Renal cortex interstitium (tissue), 11 donors: Measurements from ENCODE around the gene AKR1C2. TPM values are rescaled to one million over a fixed set of nuclear protein-coding genes. Genes with fewer than 3 reads are reported as not detected.
"Not testable (repeated sequence)": the region's sequence is repeated elsewhere in the genome, so short reads cannot be mapped to it uniquely, and the experiment has no call there.

Source experiments
- DNase-seq, 11 donors: peaks; one replicate each; pipeline ENCODE4 v3.0.0-alpha.2; 2013; ENCODE audit warnings: low read depth in 9 of 11, low spot score in 4 of 11; ENCODE audit errors: extremely low read depth in 1 of 11
- polyA plus RNA-seq, 3 donors: library from polyadenylated mRNA; unstranded; fragments of 120-200 nt; gene quantifications; one replicate each; pipeline ENCODE4 v1.2.1, GENCODE V29; 2013; ENCODE audit not compliant: insufficient read length in 3 of 3

Gene AKR1C2
- polyA plus RNA-seq, 3 donors, result 4.7 to 10.3 (median 7.5) TPM

DNA sequence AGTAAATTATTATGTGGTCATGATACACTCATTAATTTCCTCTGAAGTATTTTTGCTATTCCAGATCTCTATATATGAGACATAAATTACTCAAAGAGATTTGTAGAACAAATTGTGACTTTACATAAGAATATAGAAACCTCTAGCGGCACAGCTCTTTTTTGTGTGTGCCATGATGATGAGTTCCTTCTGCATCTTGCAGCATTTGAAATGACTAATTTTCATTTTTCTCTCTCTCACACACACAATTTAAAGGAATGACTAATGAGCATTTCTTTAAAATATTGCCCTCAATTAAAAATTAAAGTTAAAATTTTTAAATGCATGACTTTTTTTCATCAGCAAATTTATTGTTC, 351 bp upstream of the AKR1C2 start:
- not testable (repeated sequence) for DNase-seq

- no peak for DNase-seq
Observed at GRCh38 chr10:5002013-5002727, 1.5 kb downstream of the AKR1C2 start.

DNA sequence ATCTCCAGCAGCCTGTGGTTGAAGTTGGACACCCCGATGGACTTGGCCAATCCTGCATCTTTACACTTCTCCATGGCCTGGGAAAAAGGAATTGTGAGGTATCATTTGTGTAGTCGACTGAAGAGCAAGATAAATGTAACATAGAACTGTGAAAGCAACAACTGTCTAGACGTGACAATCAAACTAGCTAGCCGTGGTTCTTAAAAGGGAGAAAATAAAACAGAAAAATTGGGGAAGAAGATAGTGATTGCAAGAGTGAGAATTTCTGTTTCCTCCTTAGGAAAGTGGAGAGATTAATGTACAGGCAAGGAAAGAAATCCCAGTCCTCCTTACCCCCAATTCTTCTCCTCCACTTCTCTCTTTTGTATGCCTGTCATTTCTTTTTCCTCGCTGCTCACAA, 5.0 kb downstream of the AKR1C2 start:
- DNase-seq, result no peak

DNA sequence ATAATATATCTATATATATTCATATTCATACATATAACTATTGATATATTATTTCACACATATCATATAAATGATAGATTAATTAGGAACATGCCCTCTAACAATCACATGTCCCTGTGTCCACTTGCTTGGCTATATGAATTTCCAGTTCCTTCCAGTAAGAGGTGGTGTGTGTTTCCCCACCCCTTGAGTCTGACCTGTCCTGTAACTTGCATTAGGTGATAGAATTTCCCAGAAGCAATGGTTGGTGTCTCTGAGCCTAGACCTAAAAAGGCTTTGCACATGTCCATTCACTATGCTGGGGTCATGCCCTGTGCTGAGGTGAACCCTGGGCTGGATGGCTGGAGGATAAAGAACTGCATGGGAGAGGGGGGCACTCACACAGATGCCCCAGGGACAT, 9.4 kb downstream of the AKR1C2 start:
- not testable (repeated sequence) for DNase-seq

- not testable (repeated sequence) for DNase-seq
Observed at GRCh38 chr10:4992564-4992963, 11.1 kb downstream of the AKR1C2 start.

- not testable (repeated sequence) for DNase-seq
Observed at GRCh38 chr10:4991463-4991862, 12.2 kb downstream of the AKR1C2 start.

DNA sequence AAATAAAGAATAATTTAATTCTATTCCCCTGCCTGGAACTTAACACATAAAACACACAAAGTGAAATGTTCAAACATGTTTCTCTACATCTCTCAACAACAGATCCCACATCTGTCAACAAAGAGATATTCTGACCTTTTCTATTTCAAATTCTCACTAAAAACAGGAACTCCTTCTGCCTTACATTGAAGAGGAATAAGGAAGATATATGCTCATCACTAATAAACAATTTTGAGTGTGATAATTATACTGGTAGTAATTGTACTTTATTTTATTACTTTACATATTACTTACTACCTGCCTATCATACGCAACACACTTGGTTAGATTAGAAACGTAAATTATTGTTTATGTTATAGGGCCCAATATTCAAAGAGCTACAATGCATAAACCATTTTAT, 13.4 kb downstream of the AKR1C2 start:
- DNase-seq, result no peak

DNA sequence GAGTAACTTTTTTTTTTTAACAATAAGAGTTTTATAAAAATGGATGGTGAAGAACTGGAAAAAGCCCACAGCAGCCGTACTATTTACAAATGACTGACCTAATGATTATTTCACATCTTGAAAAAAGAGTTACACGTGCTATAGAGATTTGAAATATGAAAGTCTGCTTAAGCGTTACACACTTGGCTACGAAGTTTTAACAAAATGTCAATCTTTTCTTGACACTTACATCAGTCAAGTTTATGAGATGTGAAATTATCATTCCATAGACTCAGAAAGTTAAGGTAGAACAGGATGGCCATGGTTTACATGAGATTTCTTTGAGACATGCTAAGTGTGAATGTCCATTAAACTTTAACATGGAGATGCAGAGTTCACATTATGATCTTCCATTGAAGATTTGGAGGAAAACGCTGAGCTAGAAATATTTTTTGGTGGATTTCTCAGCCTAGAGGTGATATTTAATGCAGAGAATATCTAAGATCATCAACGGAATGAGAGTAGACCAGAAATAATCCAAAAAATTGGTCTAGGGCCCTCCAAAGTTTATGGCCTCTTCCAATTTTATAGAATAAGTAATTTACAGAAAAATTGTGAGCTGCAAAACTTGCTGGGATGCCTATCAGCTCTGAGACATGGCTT, 15.5 kb downstream of the AKR1C2 start:
- not testable (repeated sequence) for DNase-seq

- no peak for DNase-seq
Observed at GRCh38 chr10:4984971-4985594, 18.6 kb downstream of the AKR1C2 start.

DNA sequence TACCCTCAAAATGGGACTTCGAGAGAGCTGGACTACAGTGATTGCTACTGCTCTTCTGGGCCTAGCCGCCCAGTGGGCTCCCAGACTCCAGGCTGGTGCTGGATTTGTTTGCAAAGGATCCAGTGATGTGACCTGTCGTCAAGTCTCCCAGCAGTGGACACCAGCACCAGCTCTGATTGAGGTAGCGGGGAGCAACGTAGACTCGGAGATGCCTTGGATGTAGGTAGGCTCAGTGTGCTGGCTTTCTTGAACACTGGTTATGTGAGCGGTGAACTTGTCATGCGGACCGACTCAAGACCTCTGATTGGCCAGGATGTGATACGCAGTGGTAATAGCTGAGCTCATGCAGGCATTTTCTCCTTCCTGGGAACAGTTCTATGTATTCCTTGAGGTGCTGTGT, 19.4 kb downstream of the AKR1C2 start:
- DNase-seq, result no peak

DNA sequence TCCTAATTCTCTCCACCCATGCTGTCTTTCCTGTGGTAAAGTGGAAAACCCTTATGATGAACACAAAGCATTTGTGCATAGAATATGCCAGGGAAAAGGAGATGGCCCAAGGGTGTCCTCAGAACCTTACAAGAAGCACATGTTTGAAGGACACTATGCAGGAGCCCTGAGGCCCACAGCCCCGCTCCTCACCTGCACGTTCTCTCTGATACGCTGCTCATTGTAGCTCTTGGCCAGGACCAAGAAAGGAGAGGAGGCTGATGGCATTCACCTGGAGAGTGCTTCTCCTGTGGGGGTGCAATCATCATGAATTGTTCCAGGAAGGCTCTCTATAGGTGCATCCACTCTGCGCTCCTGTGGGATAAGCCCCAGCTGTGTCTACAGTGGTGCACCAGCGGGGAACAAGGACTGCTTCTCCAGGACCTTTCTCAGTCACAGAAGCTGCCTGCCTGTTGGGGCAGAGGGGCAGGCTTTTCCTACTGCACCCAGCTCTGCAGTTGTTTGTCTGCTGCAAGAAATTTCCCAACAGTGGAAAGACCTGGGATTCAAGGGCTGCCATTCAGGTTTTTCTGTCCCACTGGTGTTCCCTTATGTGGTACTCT, 19.9 kb downstream of the AKR1C2 start:
- no peak for DNase-seq

GRCh38 chr10:4982764-4983226, 20.9 kb downstream of the AKR1C2 start:
- no peak for DNase-seq

- peak in 6 of 11 donors; percentile 26 to 39 (median 32) for DNase-seq
Observed at GRCh38 chr10:4981722-4982471, 21.8 kb downstream of the AKR1C2 start.

- no peak for DNase-seq
Observed at GRCh38 chr10:4980793-4981192, 22.9 kb downstream of the AKR1C2 start.

DNA sequence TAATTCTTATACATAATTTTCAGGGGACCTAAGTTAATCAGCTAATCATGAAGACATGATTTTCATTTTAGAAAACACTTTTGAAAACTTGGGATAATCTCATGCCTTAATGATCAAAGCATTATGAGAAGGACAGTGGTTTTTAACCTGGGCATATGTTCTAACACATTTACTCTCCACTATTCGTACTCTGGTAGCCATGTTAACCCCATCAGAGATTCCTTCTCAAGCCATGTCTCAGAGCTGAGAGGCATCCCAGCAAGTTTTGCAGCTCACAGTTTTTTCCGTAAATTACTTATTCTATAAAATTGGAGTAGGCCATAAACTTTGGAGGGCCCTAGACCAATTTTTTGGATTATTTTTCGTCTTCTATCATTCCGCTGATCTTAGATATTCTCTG, 24.8 kb downstream of the AKR1C2 start:
- DNase-seq, result no peak

GRCh38 chr10:4977025-4977424, 26.6 kb downstream of the AKR1C2 start:
- no peak for DNase-seq

- DNase-seq, result not testable (repeated sequence)
Observed at GRCh38 chr10:4974400-4974799, 29.3 kb downstream of the AKR1C2 start.

DNA sequence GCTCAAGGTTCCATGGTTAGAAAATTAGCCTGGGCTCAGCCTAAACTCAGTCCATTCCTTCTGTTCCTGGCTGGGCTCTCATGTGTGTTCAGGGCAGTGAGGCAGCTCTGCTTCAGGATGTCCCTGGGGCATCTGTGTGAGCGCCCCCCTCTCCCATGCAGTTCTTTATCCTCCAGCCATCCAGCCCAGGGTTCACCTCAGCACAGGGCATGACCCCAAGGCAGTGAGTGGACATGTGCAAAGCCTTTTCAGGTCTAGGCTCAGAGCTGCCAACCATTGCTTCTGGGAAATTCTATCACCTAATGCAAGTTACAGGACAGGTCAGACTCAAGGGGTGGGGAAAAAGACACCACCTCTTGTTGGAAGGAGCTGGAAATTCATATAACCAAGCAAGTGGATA, 30.4 kb downstream of the AKR1C2 start:
- not testable (repeated sequence) for DNase-seq
